ENCODE results near the gene ZNF626. TPM values are rescaled to one million over a fixed set of nuclear protein-coding genes. Genes with fewer than 3 reads are reported as not detected.
"Not testable (repeated sequence)": the region's sequence is repeated elsewhere in the genome, so short reads cannot be mapped to it uniquely, and the experiment has no call there.

The ZNF626 gene
- total RNA-seq, 1 donor from 2014 or later: 20.6 TPM

GRCh38 chr19:20667281-20667680, 5.9 kb upstream of the ZNF626 start:
- Mint-ChIP-seq H3K27me3 (ENCODE audit: low read depth, unreplicated experiment) (no peaks in the 10 kb centered on the region), H3K9me3 (ENCODE audit: unreplicated experiment) (peaks cover 5% of the 10 kb centered on the region), H3K27ac (ENCODE audit: unreplicated experiment) (no peak overlapping the region), H3K4me1 (ENCODE audit: low read depth, unreplicated experiment) (no peaks in the 10 kb centered on the region), H3K4me3 (ENCODE audit: unreplicated experiment) (no peak overlapping the region), H3K36me3 (ENCODE audit: low read depth, unreplicated experiment) (peaks cover 2% of the 10 kb centered on the region)
- no peaks in the 10 kb centered on the region for H4K20me1 ChIP-seq (ENCODE audit: insufficient read depth, low read length)
- FAIRE-seq: no peak
- no peak overlapping the region for H3K4me3 ChIP-seq (ENCODE audit: insufficient read depth, low read depth, low read length)
- H3K36me3 ChIP-seq (ENCODE audit: insufficient read depth, low read length): no peaks in the 10 kb centered on the region
- DNase-seq (ENCODE audit: low read depth): no peak
- no peak overlapping the region for H3K27ac ChIP-seq (ENCODE audit: low read depth, low read length)
- H3K9ac ChIP-seq (ENCODE audit: low read length): no peak overlapping the region
- no peaks in the 10 kb centered on the region for H3K79me2 ChIP-seq (ENCODE audit: insufficient read depth, low read length)
- TF ChIP-seq EZH2 (IDR thresholded peaks at IDR 0.05; ENCODE audit: insufficient read depth, low read length) (no peak), CTCF (IDR thresholded peaks at IDR 0.05; ENCODE audit: insufficient read depth, low read depth, low read length) (no peak)
- H3K4me1 ChIP-seq (ENCODE audit: insufficient read depth, low read length): no peaks in the 10 kb centered on the region
- no peak overlapping the region for H3K4me2 ChIP-seq (ENCODE audit: low read length)
- no peaks in the 10 kb centered on the region for H3K27me3 ChIP-seq (ENCODE audit: insufficient read depth, low read length)
- H3K9me3 ChIP-seq (ENCODE audit: insufficient read depth, low read depth, low read length): peaks cover 2% of the 10 kb centered on the region
- H2AFZ ChIP-seq (ENCODE audit: low read depth, low read length): no peak overlapping the region

- Histone ChIP-seq H3K27ac (ENCODE audit: low read depth, low read length) (no peak overlapping the region), H3K4me3 (ENCODE audit: insufficient read depth, low read depth, low read length) (no peak overlapping the region), H3K4me2 (ENCODE audit: low read length) (peak overlapping the region; percentile 36), H2AFZ (ENCODE audit: low read depth, low read length) (peak overlapping the region; percentile 56), H3K9me3 (ENCODE audit: insufficient read depth, low read depth, low read length) (peaks cover 7% of the 10 kb centered on the region), H4K20me1 (ENCODE audit: insufficient read depth, low read length) (no peaks in the 10 kb centered on the region), H3K9ac (ENCODE audit: low read length) (no peak overlapping the region), H3K27me3 (ENCODE audit: insufficient read depth, low read length) (no peaks in the 10 kb centered on the region), H3K79me2 (ENCODE audit: insufficient read depth, low read length) (peaks cover 7% of the 10 kb centered on the region), H3K4me1 (ENCODE audit: insufficient read depth, low read length) (no peaks in the 10 kb centered on the region), H3K36me3 (ENCODE audit: insufficient read depth, low read length) (no peaks in the 10 kb centered on the region)
- Mint-ChIP-seq H3K27ac (ENCODE audit: unreplicated experiment) (no peak overlapping the region), H3K4me3 (ENCODE audit: unreplicated experiment) (no peak overlapping the region), H3K36me3 (ENCODE audit: low read depth, unreplicated experiment) (peaks cover 6% of the 10 kb centered on the region), H3K27me3 (ENCODE audit: low read depth, unreplicated experiment) (no peaks in the 10 kb centered on the region), H3K9me3 (ENCODE audit: unreplicated experiment) (peaks cover 5% of the 10 kb centered on the region), H3K4me1 (ENCODE audit: low read depth, unreplicated experiment) (no peaks in the 10 kb centered on the region)
- DNase-seq (ENCODE audit: low read depth) (peak; percentile 9), FAIRE-seq (no peak)
- TF ChIP-seq EZH2 (IDR thresholded peaks at IDR 0.05; ENCODE audit: insufficient read depth, low read length): no peak
- TF ChIP-seq CTCF (IDR thresholded peaks at IDR 0.05; ENCODE audit: insufficient read depth, low read depth, low read length): no peak
These were observed 3.8 kb upstream of the ZNF626 start for GRCh38 chr19:20664901-20665781.

- not testable (repeated sequence) for H3K4me3 ChIP-seq (ENCODE audit: insufficient read depth, low read depth, low read length); H3K4me1 Mint-ChIP-seq (ENCODE audit: low read depth, unreplicated experiment); H3K27me3 ChIP-seq (ENCODE audit: insufficient read depth, low read length); H3K27me3 Mint-ChIP-seq (ENCODE audit: low read depth, unreplicated experiment); H3K9me3 ChIP-seq (ENCODE audit: insufficient read depth, low read depth, low read length); FAIRE-seq; H3K36me3 ChIP-seq (ENCODE audit: insufficient read depth, low read length); H3K9me3 Mint-ChIP-seq (ENCODE audit: unreplicated experiment); H3K4me1 ChIP-seq (ENCODE audit: insufficient read depth, low read length); DNase-seq (ENCODE audit: low read depth); H2AFZ ChIP-seq (ENCODE audit: low read depth, low read length); H3K9ac ChIP-seq (ENCODE audit: low read length); H4K20me1 ChIP-seq (ENCODE audit: insufficient read depth, low read length); H3K36me3 Mint-ChIP-seq (ENCODE audit: low read depth, unreplicated experiment); H3K4me2 ChIP-seq (ENCODE audit: low read length); H3K4me3 Mint-ChIP-seq (ENCODE audit: unreplicated experiment); H3K27ac ChIP-seq (ENCODE audit: low read depth, low read length)
- peaks cover 14% of the 10 kb centered on the region for H3K79me2 ChIP-seq (ENCODE audit: insufficient read depth, low read length)
- H3K27ac Mint-ChIP-seq (ENCODE audit: unreplicated experiment): peak overlapping the region; percentile 18
These were observed 3.1 kb upstream of the ZNF626 start for GRCh38 chr19:20664475-20664874.
